Measurements from ENCODE around the gene ELMO1.

DNA sequence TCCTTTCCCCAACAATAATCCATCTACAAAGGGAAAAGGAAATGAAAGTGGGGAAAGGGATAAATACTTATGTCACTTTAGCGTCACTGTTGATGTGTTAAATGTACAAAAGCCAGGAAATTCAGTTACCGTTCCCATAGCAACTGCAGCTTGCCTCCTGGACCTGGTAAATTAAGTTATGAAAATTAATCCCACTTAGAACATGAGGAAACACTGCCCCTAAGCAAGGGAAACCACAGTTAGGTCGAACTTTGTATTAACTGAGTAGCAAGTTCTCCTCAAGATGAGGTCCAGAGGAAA is 386.2 kb downstream of the ELMO1 start:
- TF ChIP-seq CTCF (IDR thresholded peaks at IDR 0.05; ENCODE audit: low read depth, low read length) (no peak), POLR2A (IDR thresholded peaks at IDR 0.05; ENCODE audit: extremely low read depth, insufficient read length) (no peak)
- TF ChIP-seq, protein P1, sequence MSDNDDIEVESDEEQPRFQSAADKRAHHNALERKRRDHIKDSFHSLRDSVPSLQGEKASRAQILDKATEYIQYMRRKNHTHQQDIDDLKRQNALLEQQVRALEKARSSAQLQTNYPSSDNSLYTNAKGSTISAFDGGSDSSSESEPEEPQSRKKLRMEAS (IDR thresholded peaks at IDR 0.05; ENCODE audit: low read depth, low read length) = no peak

All from NB4 (cell line).